HepG2 (cell line): Measurements from ENCODE around the gene CCDC91. TPM values are rescaled to one million over a fixed set of nuclear protein-coding genes. Genes with fewer than 3 reads are reported as not detected.

Experiments used
- ATAC-seq: fragments of 200-7000 bp; cut with Tn5 transposase; 3 replicates; pipeline ENCODE4 v1.9.1; 2020; ENCODE audit warnings: mild to moderate bottlenecking, moderate library complexity
- BruUV-seq: library from RNA; stranded (reverse); fragments of 400-500 nt; replicated peaks from 2 replicates; lab custom pipeline; 2021; lab: Mats Ljungman, UMichigan
- CTCF ChIA-PET: fragments of 300-600 bp; formaldehyde crosslinking; extraction: SDS; loops from one replicate; lab custom pipeline; 2021; ENCODE audit warnings: low total read pairs, inconsistent platforms, low intra/inter-chr PET ratio; lab: Yijun Ruan, JAX
- POLR2A ChIA-PET: fragments of 350-600 bp; sonication (Branson Sonifier 250); formaldehyde crosslinking; loops from one replicate; lab custom pipeline; 2020; ENCODE audit warnings: antibody characterized with exemption, inconsistent platforms; lab: Yijun Ruan, JAX
- DNase-seq: peaks from one replicate; pipeline ENCODE4 v3.0.0-alpha.2; 2015; ENCODE audit warnings: low spot score
- FAIRE-seq: peaks from 3 replicates; lab custom pipeline; 2011; peaks lifted over from hg19 to GRCh38; lab: Jason Lieb, UNC
- H2AFZ ChIP-seq: one replicate; pipeline ENCODE4 v1.6.1; 2011; ENCODE audit warnings: low read length, inconsistent platforms
- H3K27ac ChIP-seq: fragments of 300-600 bp; 3 replicates; pipeline ENCODE4 v1.8.0; 2011; ENCODE audit warnings: mixed run types, mild to moderate bottlenecking, mixed read lengths, low read length, inconsistent platforms; ENCODE audit not compliant: insufficient read depth; ENCODE audit errors: extremely low read length
- H3K27me3 ChIP-seq, 2 experiments: fragments of 200-600 bp in 1 of 2; 2 replicates in 1 of 2; 3 replicates in 1 of 2; pipeline versions ENCODE4 v1.6.0 to v1.8.0; 2011; ENCODE audit warnings: low read length in 2 of 2, mild to moderate bottlenecking in 2 of 2, moderate library complexity in 2 of 2, inconsistent platforms in 1 of 2; ENCODE audit not compliant: insufficient read depth in 2 of 2, control insufficient read depth in 1 of 2
- H3K36me3 ChIP-seq, 2 experiments: fragments of 200-600 bp in 1 of 2; replicated peaks in 1 of 2; 2 replicates in 1 of 2; 3 replicates in 1 of 2; pipeline versions ENCODE4 v1.5.1 to v1.8.0; 2011; ENCODE audit warnings: low read length in 2 of 2, inconsistent platforms in 1 of 2; ENCODE audit not compliant: insufficient read depth in 2 of 2, control insufficient read depth in 1 of 2
- H3K4me1 ChIP-seq: 2 replicates; pipeline ENCODE4 v1.5.1; 2012; ENCODE audit warnings: low read length, inconsistent platforms; ENCODE audit not compliant: insufficient read depth
- H3K4me2 ChIP-seq: 2 replicates; pipeline ENCODE4 v1.6.0; 2011; ENCODE audit warnings: low read depth, low read length, inconsistent platforms
- H3K4me3 ChIP-seq, 3 experiments: fragments of 200-600 bp in 1 of 3; sonication (generic), shearing (Covaris generic) in 1 of 3; replicated peaks in 1 of 3; 2 replicates each; pipeline ENCODE4 v1.5.1; 2011 to 2016; ENCODE audit warnings: low read length in 3 of 3, inconsistent platforms in 2 of 3, low read depth in 2 of 3, mild to moderate bottlenecking in 2 of 3, control low read depth in 1 of 3, mixed read lengths in 1 of 3; ENCODE audit not compliant: insufficient read depth in 1 of 3
- H3K79me2 ChIP-seq: one replicate; pipeline ENCODE4 v1.6.1; 2011; ENCODE audit warnings: low read length, inconsistent platforms; ENCODE audit not compliant: insufficient read depth
- H3K9ac ChIP-seq: 2 replicates; pipeline ENCODE4 v1.6.0; 2011; ENCODE audit warnings: mild to moderate bottlenecking, low read depth, low read length, inconsistent platforms; ENCODE audit not compliant: insufficient read depth
- H3K9me3 ChIP-seq: 2 replicates; pipeline ENCODE4 v1.5.1; 2012; ENCODE audit warnings: mild to moderate bottlenecking, low read length
- H4K20me1 ChIP-seq: 2 replicates; pipeline ENCODE4 v1.6.0; 2011; ENCODE audit warnings: inconsistent platforms, mild to moderate bottlenecking, low read length, moderate library complexity; ENCODE audit not compliant: insufficient read depth
- CAMTA2 ChIP-seq: sonication (generic); formaldehyde crosslinking; IDR thresholded peaks from 2 replicates; pipeline ENCODE4 v1.4.0; 2020; ENCODE audit warnings: mild to moderate bottlenecking, missing genetic modification reagents, borderline replicate concordance
- CCDC6 ChIP-seq: sonication (generic); formaldehyde crosslinking; IDR thresholded peaks from 2 replicates; pipeline ENCODE4 v1.8.1; 2022; ENCODE audit warnings: mild to moderate bottlenecking, missing genetic modification reagents, moderate library complexity
- CREM ChIP-seq, 2 experiments: sonication (generic) in 1 of 2; formaldehyde crosslinking in 1 of 2; IDR thresholded peaks; 2 replicates each; pipeline versions ENCODE4 v1.4.0 to v1.6.1; 2016 to 2020; ENCODE audit warnings: antibody characterized with exemption in 1 of 2, mild to moderate bottlenecking in 1 of 2, missing genetic modification reagents in 1 of 2
- MED1 ChIP-seq: sonication (generic); formaldehyde crosslinking; IDR thresholded peaks from 2 replicates; pipeline ENCODE4 v1.4.0; 2020; ENCODE audit warnings: missing genetic modification reagents
- MTF2 ChIP-seq: sonication (generic); formaldehyde crosslinking; IDR thresholded peaks from 2 replicates; pipeline ENCODE4 v1.5.0; 2020; ENCODE audit warnings: missing genetic modification reagents, borderline replicate concordance
- RXRA ChIP-seq: sonication (generic); formaldehyde crosslinking; IDR thresholded peaks from 2 replicates; pipeline ENCODE4 v1.5.1; 2020; ENCODE audit warnings: missing genetic modification reagents
- TMF1 ChIP-seq: sonication (generic); formaldehyde crosslinking; IDR thresholded peaks from 2 replicates; pipeline ENCODE4 v1.8.1; 2022; ENCODE audit warnings: low read depth, missing genetic modification reagents
- ZNF382 ChIP-seq: sonication (generic); formaldehyde crosslinking; IDR thresholded peaks from 2 replicates; pipeline ENCODE4 v1.5.0; 2020; ENCODE audit warnings: missing genetic modification reagents, mild to moderate bottlenecking, borderline replicate concordance
- ZNF547 ChIP-seq: sonication (generic); formaldehyde crosslinking; IDR thresholded peaks from 2 replicates; pipeline ENCODE4 v1.5.1; 2020; ENCODE audit warnings: mild to moderate bottlenecking, missing genetic modification reagents
- ZNF619 ChIP-seq: sonication (generic); formaldehyde crosslinking; IDR thresholded peaks from 2 replicates; pipeline ENCODE4 v1.4.0; 2020; ENCODE audit warnings: mild to moderate bottlenecking, missing genetic modification reagents
- ZNF841 ChIP-seq: sonication (generic); formaldehyde crosslinking; IDR thresholded peaks from 2 replicates; pipeline ENCODE4 v1.8.1; 2023; ENCODE audit warnings: missing genetic modification reagents, borderline replicate concordance
- WGBS: methylation state at CpG from one replicate; pipeline ENCODE4 v1.1.6; 2017; ENCODE audit warnings: low lambda C conversion rate; 5-methylcytosine and 5-hydroxymethylcytosine counted together
- in situ Hi-C: cut with HindIII; loops from 2 replicates; pipeline ENCODE4 v1.10.0; 2017; ENCODE audit warnings: low pct_unique_long_range_greater_than_20kb; ENCODE audit not compliant: extremely low pct_ligation_motif_present
- intact Hi-C: fragments of 100-400 bp; cut with micrococcal nuclease; formaldehyde crosslinking; loops from one replicate; pipeline ENCODE4 v1.10.0; 2022; ENCODE audit not compliant: unreplicated experiment
- polyA plus RNA-seq, 8 experiments: library from polyadenylated mRNA; depleted of rRNA in 3 of 8; stranded (reverse) in 7 of 8; unstranded in 1 of 8; fragments of >200 nt; fragmentation: Illumina TruSeq in 4 of 8; extraction: Trizol in 4 of 8; gene quantifications; 2 replicates each; pipeline versions ENCODE4 v1.2.1 to v1.2.3, GENCODE V29; 2011 to 2016; ENCODE audit warnings: low read depth in 4 of 8, missing spikeins in 1 of 8, mixed read lengths in 1 of 8; ENCODE audit not compliant: insufficient read depth in 1 of 8
- total RNA-seq, 5 experiments: library from RNA; depleted of rRNA; stranded (reverse); fragments of >200 nt; fragmentation: Illumina TruSeq; extraction: Trizol; gene quantifications; 2 replicates each; pipeline ENCODE4 v1.2.3, GENCODE V29; 2016; ENCODE audit warnings: low read depth in 1 of 5
- TF ChIP-seq, protein P1 (sequence below): sonication (generic); formaldehyde crosslinking; IDR thresholded peaks from 2 replicates; pipeline ENCODE4 v1.8.1; 2023; ENCODE audit warnings: missing genetic modification reagents, mild to moderate bottlenecking, borderline replicate concordance
- TF ChIP-seq, protein P2 (sequence below): sonication (generic); formaldehyde crosslinking; conservative IDR thresholded peaks from 2 replicates; pipeline ENCODE4 v1.5.0; 2020; ENCODE audit warnings: missing genetic modification reagents

The CCDC91 gene
- total and polyA plus RNA-seq, 2 of the 13 experiments (the other 11 are each of a cell fraction or from before 2014, with no cell fraction given): 9.8 to 15.8 TPM

- CTCF ChIA-PET: no interaction called here
Observed at GRCh38 chr12:28268608-28269229, 78.5 kb downstream of the CCDC91 start.

DNA sequence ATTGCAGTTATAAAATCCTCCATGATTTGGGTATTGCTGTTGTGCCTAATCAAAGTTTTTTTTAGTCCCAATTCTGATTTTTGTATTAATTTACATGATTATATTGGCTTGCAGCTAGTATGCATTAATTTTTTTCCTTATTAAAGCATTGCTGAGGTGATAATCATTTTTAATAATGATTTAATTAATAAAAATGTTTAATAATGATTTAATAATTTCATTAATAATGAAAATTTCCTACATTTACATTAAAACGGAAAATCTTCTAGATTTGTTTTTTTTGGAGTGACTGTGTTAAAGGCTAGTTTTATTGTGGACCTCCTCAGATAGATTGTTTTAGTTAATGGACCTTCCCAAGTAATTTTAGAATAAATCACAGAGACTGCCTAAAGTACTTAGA lies 79.6 kb downstream of the CCDC91 start:
- Histone ChIP-seq H4K20me1 (no peaks in the 10 kb centered on the region), H3K9me3 (no peaks in the 10 kb centered on the region), H3K4me3 (no peak overlapping the region), H3K9ac (no peak overlapping the region), H2AFZ (no peak overlapping the region), H3K27ac (no peak overlapping the region), H3K4me2 (no peak overlapping the region), H3K27me3 (no peaks in the 10 kb centered on the region), H3K79me2 (no peaks in the 10 kb centered on the region), H3K4me1 (no peaks in the 10 kb centered on the region), H3K36me3 (no peaks in the 10 kb centered on the region)
- intact Hi-C loops (no loop called here), in situ Hi-C loops (no loop called here)
- WGBS: 66% methylated on average over 1 of the region's 1 CpG
- no peak for DNase-seq
- no peak for TF ChIP-seq CCDC6 (CRISPR knock-in tag)
- TF ChIP-seq ZNF619: no peak
- no peak for TF ChIP-seq TMF1 (CRISPR knock-in tag)
- TF ChIP-seq MTF2: no peak
- TF ChIP-seq CAMTA2 (CRISPR knock-in tag): no peak
- no peak for TF ChIP-seq ZNF382 (CRISPR knock-in tag)
- no peak for TF ChIP-seq ZNF547
- TF ChIP-seq, protein P1, sequence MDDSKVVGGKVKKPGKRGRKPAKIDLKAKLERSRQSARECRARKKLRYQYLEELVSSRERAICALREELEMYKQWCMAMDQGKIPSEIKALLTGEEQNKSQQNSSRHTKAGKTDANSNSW (CRISPR knock-in tag): no peak
- TF ChIP-seq RXRA (CRISPR knock-in tag): no peak
- no TSS peak for BruUV-seq
- POLR2A ChIA-PET: no interaction called here
- no peak for ATAC-seq
- FAIRE-seq: no peak
- CTCF ChIA-PET: no interaction called here

More at GRCh38 chr12:28268608-28269229, 78.5 kb downstream of the CCDC91 start:
- FAIRE-seq: no peak
- H3K27ac ChIP-seq: no peak overlapping the region
- H2AFZ ChIP-seq: no peak overlapping the region
- intact Hi-C loops: no loop called here
- H3K27me3 ChIP-seq: no peaks in the 10 kb centered on the region
- no peak for DNase-seq
- no peaks in the 10 kb centered on the region for H3K36me3 ChIP-seq
- no peak overlapping the region for H3K4me2 ChIP-seq
- ATAC-seq: no peak; the same call in 2 of the 3 replicates
- H3K9ac ChIP-seq: no peak overlapping the region
- in situ Hi-C loops: no loop called here
- H3K79me2 ChIP-seq: no peaks in the 10 kb centered on the region
- TF ChIP-seq, protein P2, sequence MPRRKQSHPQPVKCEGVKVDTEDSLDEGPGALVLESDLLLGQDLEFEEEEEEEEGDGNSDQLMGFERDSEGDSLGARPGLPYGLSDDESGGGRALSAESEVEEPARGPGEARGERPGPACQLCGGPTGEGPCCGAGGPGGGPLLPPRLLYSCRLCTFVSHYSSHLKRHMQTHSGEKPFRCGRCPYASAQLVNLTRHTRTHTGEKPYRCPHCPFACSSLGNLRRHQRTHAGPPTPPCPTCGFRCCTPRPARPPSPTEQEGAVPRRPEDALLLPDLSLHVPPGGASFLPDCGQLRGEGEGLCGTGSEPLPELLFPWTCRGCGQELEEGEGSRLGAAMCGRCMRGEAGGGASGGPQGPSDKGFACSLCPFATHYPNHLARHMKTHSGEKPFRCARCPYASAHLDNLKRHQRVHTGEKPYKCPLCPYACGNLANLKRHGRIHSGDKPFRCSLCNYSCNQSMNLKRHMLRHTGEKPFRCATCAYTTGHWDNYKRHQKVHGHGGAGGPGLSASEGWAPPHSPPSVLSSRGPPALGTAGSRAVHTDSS (CRISPR knock-in tag): no peak
- TF ChIP-seq ZNF841 (CRISPR knock-in tag): no peak
- TF ChIP-seq CREM (IDR thresholded peaks at IDR 0.05): no peak
- no peak for TF ChIP-seq CREM (CRISPR knock-in tag; IDR thresholded peaks at IDR 0.05)
- TF ChIP-seq MED1: no peak
- TF ChIP-seq, all 625 proteins: peak for 0
- H3K9me3 ChIP-seq: no peaks in the 10 kb centered on the region
- BruUV-seq: no TSS peak
- H4K20me1 ChIP-seq: no peaks in the 10 kb centered on the region
- WGBS: 64% methylated on average over 3 of the region's 3 CpGs
- H3K4me3 ChIP-seq: no peak overlapping the region
- POLR2A ChIA-PET: no interaction called here
- H3K4me1 ChIP-seq: no peaks in the 10 kb centered on the region
